Ishikawa (cell line): ENCODE measurements around the gene ANKRD11.

ENCODE experiments used
- CEBPB ChIP-seq: IDR thresholded peaks from 2 replicates; pipeline ENCODE4 v1.6.1; 2012
- CREB1 ChIP-seq: IDR thresholded peaks from 2 replicates; pipeline ENCODE4 v1.6.1; 2012; ENCODE audit warnings: low read depth
- EGR1 ChIP-seq: IDR thresholded peaks from 2 replicates; pipeline ENCODE4 v1.6.1; 2012
- EP300 ChIP-seq: IDR thresholded peaks from 2 replicates; pipeline ENCODE4 v1.6.1; 2012; ENCODE audit warnings: borderline replicate concordance
- FOXM1 ChIP-seq: IDR thresholded peaks from 2 replicates; pipeline ENCODE4 v1.6.1; 2012; ENCODE audit warnings: low read depth, borderline replicate concordance
- NFIC ChIP-seq: IDR thresholded peaks from 2 replicates; pipeline ENCODE4 v1.6.1; 2012
- RAD21 ChIP-seq: IDR thresholded peaks from 2 replicates; pipeline ENCODE4 v1.6.1; 2012; ENCODE audit warnings: low read depth
- TAF1 ChIP-seq: IDR thresholded peaks from 2 replicates; pipeline ENCODE4 v1.6.1; 2012; ENCODE audit warnings: low read depth, mild to moderate bottlenecking
- TCF12 ChIP-seq: IDR thresholded peaks from 2 replicates; pipeline ENCODE4 v1.6.1; 2012; ENCODE audit warnings: low read depth
- TEAD4 ChIP-seq: IDR thresholded peaks from 2 replicates; pipeline ENCODE4 v1.6.1; 2012
- YY1 ChIP-seq: IDR thresholded peaks from 2 replicates; pipeline ENCODE4 v1.6.1; 2012; ENCODE audit warnings: low read depth
- ZBTB7A ChIP-seq: IDR thresholded peaks from 2 replicates; pipeline ENCODE4 v1.6.1; 2012; ENCODE audit warnings: low read depth
- TF ChIP-seq, protein P1 (sequence below): IDR thresholded peaks from 2 replicates; pipeline ENCODE4 v1.6.1; 2012; ENCODE audit warnings: low read depth, mild to moderate bottlenecking
- TF ChIP-seq, protein P2 (sequence below): IDR thresholded peaks from 2 replicates; pipeline ENCODE4 v1.6.1; 2012
- TF ChIP-seq, protein P3 (sequence below): IDR thresholded peaks from 2 replicates; pipeline ENCODE4 v1.6.1; 2012

The ANKRD11 gene

DNA sequence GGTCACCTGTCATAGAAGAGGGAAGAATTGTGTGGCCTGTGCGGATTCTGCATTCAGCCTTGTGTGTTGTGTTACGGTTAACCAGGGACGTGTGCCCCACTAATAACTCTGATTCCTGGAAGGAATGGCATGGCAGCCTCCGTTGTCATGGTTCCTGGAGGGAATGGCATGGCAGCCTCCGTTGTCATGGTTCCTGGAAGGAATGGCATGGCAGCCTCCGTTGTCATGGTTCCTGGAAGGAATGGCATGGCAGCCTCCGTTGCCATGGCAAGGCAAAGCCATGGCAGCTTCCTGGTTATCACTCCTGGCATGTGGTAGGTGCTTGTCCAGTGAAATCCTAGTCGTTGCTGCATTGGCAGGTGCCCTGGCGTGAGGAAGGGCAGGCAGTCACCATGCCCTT is 26.8 kb upstream of the ANKRD11 start:
- TF ChIP-seq TAF1 (no peak), CREB1 (no peak), FOXM1 (no peak)
- TF ChIP-seq, protein P1, sequence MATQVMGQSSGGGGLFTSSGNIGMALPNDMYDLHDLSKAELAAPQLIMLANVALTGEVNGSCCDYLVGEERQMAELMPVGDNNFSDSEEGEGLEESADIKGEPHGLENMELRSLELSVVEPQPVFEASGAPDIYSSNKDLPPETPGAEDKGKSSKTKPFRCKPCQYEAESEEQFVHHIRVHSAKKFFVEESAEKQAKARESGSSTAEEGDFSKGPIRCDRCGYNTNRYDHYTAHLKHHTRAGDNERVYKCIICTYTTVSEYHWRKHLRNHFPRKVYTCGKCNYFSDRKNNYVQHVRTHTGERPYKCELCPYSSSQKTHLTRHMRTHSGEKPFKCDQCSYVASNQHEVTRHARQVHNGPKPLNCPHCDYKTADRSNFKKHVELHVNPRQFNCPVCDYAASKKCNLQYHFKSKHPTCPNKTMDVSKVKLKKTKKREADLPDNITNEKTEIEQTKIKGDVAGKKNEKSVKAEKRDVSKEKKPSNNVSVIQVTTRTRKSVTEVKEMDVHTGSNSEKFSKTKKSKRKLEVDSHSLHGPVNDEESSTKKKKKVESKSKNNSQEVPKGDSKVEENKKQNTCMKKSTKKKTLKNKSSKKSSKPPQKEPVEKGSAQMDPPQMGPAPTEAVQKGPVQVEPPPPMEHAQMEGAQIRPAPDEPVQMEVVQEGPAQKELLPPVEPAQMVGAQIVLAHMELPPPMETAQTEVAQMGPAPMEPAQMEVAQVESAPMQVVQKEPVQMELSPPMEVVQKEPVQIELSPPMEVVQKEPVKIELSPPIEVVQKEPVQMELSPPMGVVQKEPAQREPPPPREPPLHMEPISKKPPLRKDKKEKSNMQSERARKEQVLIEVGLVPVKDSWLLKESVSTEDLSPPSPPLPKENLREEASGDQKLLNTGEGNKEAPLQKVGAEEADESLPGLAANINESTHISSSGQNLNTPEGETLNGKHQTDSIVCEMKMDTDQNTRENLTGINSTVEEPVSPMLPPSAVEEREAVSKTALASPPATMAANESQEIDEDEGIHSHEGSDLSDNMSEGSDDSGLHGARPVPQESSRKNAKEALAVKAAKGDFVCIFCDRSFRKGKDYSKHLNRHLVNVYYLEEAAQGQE = no peak
- TF ChIP-seq, protein P2, sequence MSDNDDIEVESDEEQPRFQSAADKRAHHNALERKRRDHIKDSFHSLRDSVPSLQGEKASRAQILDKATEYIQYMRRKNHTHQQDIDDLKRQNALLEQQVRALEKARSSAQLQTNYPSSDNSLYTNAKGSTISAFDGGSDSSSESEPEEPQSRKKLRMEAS = no peak

DNA sequence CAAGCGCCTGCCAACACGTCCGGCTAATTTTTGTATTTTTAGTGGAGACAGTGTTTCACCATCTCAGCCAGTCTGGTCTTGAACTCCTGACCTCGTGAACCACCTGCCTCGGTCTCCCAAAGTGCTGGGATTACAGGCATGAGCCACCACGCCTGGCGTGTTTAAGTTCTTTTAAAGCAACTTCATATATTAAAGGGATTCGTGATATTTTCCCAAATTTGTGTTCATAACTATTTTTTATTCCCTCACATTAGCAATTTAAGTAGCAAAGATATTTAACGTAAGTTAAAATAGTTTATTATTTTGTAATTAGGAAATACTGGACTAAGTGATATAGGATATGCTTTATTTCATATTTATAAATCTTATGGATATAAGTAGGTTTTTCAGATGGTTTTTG is 22.1 kb upstream of the ANKRD11 start:
- no peak for TF ChIP-seq RAD21
- TF ChIP-seq TAF1 = no peak
- TF ChIP-seq CREB1 = no peak
- TF ChIP-seq TEAD4 = no peak
- TF ChIP-seq, protein P3, sequence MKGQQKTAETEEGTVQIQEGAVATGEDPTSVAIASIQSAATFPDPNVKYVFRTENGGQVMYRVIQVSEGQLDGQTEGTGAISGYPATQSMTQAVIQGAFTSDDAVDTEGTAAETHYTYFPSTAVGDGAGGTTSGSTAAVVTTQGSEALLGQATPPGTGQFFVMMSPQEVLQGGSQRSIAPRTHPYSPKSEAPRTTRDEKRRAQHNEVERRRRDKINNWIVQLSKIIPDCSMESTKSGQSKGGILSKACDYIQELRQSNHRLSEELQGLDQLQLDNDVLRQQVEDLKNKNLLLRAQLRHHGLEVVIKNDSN = no peak
- TF ChIP-seq NFIC = no peak
- TF ChIP-seq FOXM1 = no peak
- TF ChIP-seq, protein P2 = no peak
- TF ChIP-seq EP300 = no peak
- TF ChIP-seq, protein P1 = no peak
- no peak for TF ChIP-seq ZBTB7A
- no peak for TF ChIP-seq TCF12
- TF ChIP-seq CEBPB = no peak
- TF ChIP-seq EGR1 = no peak
- TF ChIP-seq YY1 = no peak

DNA sequence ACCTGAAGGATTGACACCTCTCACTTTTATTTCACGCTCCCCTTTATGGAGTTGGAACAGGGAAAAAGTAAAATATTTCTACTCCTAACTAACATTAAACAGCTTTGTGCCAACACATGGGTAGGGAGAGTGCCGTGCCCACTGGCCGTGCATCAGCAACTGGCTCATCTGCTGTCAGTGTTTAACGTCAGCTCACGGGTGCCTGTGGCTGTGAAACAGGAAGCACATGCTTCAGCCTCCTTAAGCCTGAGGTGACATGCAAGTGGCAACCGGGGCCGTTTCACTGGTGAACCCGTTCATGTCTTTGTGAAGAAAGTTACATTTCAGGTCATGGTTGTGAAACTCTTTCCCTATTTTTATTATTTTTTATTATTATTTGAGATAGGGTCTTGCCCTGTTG is 21.0 kb upstream of the ANKRD11 start:
- no peak for TF ChIP-seq FOXM1
- TF ChIP-seq TEAD4 = no peak
- no peak for TF ChIP-seq CEBPB
- TF ChIP-seq EGR1 = no peak
- TF ChIP-seq, protein P2 = no peak
- no peak for TF ChIP-seq TAF1

DNA sequence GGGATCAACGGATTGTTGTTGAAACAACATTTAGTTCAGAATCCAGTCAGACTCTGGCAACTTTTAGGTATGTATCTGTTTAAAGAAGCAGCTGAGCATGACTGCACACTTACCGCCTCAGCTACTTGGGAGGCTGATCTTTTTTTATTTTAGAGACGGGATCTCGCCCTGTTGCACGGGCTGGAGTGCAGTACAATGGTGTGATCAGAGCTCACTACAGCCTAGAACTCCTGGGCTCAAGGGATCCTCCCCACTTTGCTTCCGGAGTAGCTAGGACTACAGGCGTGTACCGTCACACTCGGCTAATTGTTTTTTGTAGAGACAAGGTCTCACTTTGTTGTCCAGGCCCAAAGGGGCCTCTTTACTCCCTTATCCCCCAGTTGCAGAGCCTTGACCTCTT is 20.2 kb upstream of the ANKRD11 start:
- TF ChIP-seq CREB1 (no peak), EGR1 (no peak), RAD21 (no peak), TAF1 (no peak), TEAD4 (no peak)
- TF ChIP-seq, protein P3 = no peak

DNA sequence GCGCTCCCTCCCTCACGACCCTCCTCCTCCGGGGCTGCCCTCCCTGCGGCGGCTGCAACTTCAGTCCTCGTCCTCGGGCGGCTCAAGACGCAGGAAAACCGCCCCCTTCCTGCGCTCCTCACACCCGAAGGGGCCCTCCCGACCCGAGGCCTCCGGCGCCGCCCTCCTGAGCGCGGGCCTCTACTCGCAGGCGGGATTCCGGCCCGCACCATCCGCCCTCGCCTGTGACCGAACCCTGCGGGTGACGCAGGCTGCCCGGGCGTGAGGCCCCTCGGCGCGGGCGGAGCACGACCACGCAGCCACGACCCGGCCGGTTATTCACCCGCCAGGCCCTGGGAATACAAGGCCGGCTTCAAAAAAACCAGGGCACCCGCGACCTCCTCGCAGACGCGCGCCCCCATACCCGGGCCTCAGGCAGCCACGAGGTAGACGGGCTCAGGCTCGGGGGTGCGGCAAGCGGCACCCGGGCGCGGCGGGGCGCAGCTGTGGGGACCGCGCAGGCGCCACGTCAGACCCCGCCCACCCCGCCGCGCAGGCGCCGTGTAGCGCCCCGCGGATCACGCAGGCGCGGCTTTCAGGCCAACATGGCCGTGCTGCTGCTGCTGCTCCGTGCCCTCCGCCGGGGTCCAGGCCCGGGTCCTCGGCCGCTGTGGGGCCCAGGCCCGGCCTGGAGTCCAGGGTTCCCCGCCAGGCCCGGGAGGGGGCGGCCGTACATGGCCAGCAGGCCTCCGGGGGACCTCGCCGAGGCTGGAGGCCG is 17.7 kb upstream of the ANKRD11 start, which contains the start of gene SPG7:
Gene SPG7, plus strand, starts transcription at position 570 of the 757 bp plus-strand sequence. Its CDS starts 15 bp downstream, at position 585.
- peak; percentile 94 for TF ChIP-seq YY1
- no peak for TF ChIP-seq EP300
- TF ChIP-seq CEBPB = no peak
- TF ChIP-seq TCF12 = 0 out of 2 replicates have a peak, but pooled peaks have one; percentile 14
- TF ChIP-seq ZBTB7A = peak; percentile 55; the same call in 1 of the 2 replicates
- no peak for TF ChIP-seq TEAD4
- TF ChIP-seq, protein P2 = peak; percentile 91
- no peak for TF ChIP-seq FOXM1
- peak; percentile 80 for TF ChIP-seq TAF1
- TF ChIP-seq EGR1 = no peak
- TF ChIP-seq, protein P1 = no peak
